Measurements from ENCODE around the gene INVS. TPM values are rescaled to one million over a fixed set of nuclear protein-coding genes. Genes with fewer than 3 reads are reported as not detected.

INVS gene
- total and polyA plus RNA-seq, 2 donors (not counting 3 experiments of a cell fraction or from before 2014, with no cell fraction given), result 8.5 to 17.9 TPM

- dilution Hi-C loops (cut with MboI; ENCODE audit: extremely low pct_ligation_motif_present, low sequenced_read_pairs), result no loop called here
- POLR2A ChIA-PET, result no interaction called here
These were observed 187.2 kb downstream of the INVS start for GRCh38 chr9:100286257-100286656.

More at GRCh38 chr9:100286257-100286656, 187.2 kb downstream of the INVS start:
- Histone ChIP-seq H2AFZ (ENCODE audit: low read depth, low read length) (no peak overlapping the region), H3K4me3 (replicated peaks in 1 of 3; ENCODE audit: insufficient read depth in 1 of 3, low read depth in 1 of 3, low read length in 3 of 3) (no peak overlapping the region), H3K9me3 (replicated peaks; ENCODE audit: control insufficient read depth, insufficient read depth, low read length) (no peaks in the 10 kb centered on the region), H3K27ac (ENCODE audit: insufficient read depth, low read depth, low read length) (no peak overlapping the region), H3K4me1 (ENCODE audit: control insufficient read depth, extremely low read depth, insufficient read depth, low read length) (no peaks in the 10 kb centered on the region), H3K4me2 (ENCODE audit: insufficient read depth, low read length) (no peak overlapping the region), H3K36me3 (ENCODE audit: control insufficient read depth in 2 of 2, extremely low read depth in 1 of 2, insufficient read depth in 2 of 2, low read length in 2 of 2) (peaks cover 3 to 5% of the 10 kb centered on the region in 2 experiments), H3K9ac (replicated peaks; ENCODE audit: extremely low read depth, insufficient read depth, low read length) (no peak overlapping the region), H3K79me2 (ENCODE audit: control insufficient read depth, insufficient read depth, low read length) (no peaks in the 10 kb centered on the region), H3K27me3 (ENCODE audit: control insufficient read depth in 2 of 2, insufficient read depth in 2 of 2, low read length in 2 of 2) (no peaks in the 10 kb centered on the region), H4K20me1 (replicated peaks; ENCODE audit: control insufficient read depth, extremely low read depth, insufficient read depth, low read length) (no peaks in the 10 kb centered on the region), H3K9me1 (replicated peaks; ENCODE audit: control insufficient read depth, extremely low read depth, insufficient read depth, low read length) (no peaks in the 10 kb centered on the region)
- BruUV-seq (replicated peaks), result no TSS peak
- intact Hi-C loops (cut with micrococcal nuclease), result no loop called here
- no peak for DNase-seq (ENCODE audit: low read depth, low spot score)
- CTCF ChIA-PET, result no interaction called here
- no peak for TF ChIP-seq POLR2A (IDR thresholded peaks at IDR 0.05; ENCODE audit: low read depth, low read length)
- TF ChIP-seq CTCF (IDR thresholded peaks at IDR 0.05; ENCODE audit: extremely low read depth in 1 of 2, insufficient read depth in 1 of 2, low read depth in 1 of 2, low read length in 2 of 2), result no peak
- TF ChIP-seq GATA2 (IDR thresholded peaks at IDR 0.05; ENCODE audit: insufficient read depth, insufficient read length, low read depth, low read length), result no peak
- TF ChIP-seq FOS (IDR thresholded peaks at IDR 0.05; ENCODE audit: borderline replicate concordance, insufficient read depth, low read length), result no peak
- no peak for TF ChIP-seq MYC (IDR thresholded peaks at IDR 0.05; ENCODE audit: low read depth, low read length)
- no peak for TF ChIP-seq EZH2 (IDR thresholded peaks at IDR 0.05; ENCODE audit: borderline replicate concordance, low read depth, low read length, severe bottlenecking)
- no peak for TF ChIP-seq JUN (IDR thresholded peaks at IDR 0.05; ENCODE audit: borderline replicate concordance, insufficient read depth, insufficient read length, low read depth)
- no peak for TF ChIP-seq POLR2AphosphoS5 (IDR thresholded peaks at IDR 0.05; ENCODE audit: insufficient read depth, low read depth, low read length)
- TF ChIP-seq, protein P1, sequence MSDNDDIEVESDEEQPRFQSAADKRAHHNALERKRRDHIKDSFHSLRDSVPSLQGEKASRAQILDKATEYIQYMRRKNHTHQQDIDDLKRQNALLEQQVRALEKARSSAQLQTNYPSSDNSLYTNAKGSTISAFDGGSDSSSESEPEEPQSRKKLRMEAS (IDR thresholded peaks at IDR 0.05; ENCODE audit: insufficient read depth, insufficient read length), result no peak
- FAIRE-seq, result no peak
